ENCODE measurements around the gene ATAD5.
A peak's percentile ranks its signal among the peaks of the same experiment; 100 is the strongest.

DNA sequence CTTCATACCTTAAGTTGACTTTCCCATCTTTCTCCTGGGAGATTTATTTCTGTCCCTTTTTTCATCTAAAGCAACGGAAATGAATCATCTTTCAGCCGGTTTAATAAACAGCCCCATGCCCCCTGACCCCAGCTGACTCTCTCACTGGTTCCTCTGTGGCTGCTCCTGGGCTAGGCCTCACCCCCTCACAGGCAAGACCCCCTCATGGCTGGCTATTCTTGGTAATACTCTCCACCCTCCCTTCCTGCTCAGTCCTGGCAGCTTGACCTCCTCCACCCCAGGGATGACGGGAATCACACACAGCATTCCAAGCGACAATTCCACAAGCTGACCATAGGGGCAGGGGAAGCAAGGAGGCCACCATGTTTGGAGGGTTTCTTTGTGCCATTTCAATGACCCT is 88.5 kb downstream of the ATAD5 start:
- TF ChIP-seq, protein P1, sequence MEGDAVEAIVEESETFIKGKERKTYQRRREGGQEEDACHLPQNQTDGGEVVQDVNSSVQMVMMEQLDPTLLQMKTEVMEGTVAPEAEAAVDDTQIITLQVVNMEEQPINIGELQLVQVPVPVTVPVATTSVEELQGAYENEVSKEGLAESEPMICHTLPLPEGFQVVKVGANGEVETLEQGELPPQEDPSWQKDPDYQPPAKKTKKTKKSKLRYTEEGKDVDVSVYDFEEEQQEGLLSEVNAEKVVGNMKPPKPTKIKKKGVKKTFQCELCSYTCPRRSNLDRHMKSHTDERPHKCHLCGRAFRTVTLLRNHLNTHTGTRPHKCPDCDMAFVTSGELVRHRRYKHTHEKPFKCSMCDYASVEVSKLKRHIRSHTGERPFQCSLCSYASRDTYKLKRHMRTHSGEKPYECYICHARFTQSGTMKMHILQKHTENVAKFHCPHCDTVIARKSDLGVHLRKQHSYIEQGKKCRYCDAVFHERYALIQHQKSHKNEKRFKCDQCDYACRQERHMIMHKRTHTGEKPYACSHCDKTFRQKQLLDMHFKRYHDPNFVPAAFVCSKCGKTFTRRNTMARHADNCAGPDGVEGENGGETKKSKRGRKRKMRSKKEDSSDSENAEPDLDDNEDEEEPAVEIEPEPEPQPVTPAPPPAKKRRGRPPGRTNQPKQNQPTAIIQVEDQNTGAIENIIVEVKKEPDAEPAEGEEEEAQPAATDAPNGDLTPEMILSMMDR (IDR thresholded peaks at IDR 0.05) = peak in 1 of 6 experiments; percentile 5
- TF ChIP-seq POLR2A (IDR thresholded peaks at IDR 0.05) = no peak
